ENCODE results near the gene DCAF5. TPM values are rescaled to one million over a fixed set of nuclear protein-coding genes. Genes with fewer than 3 reads are reported as not detected.
A peak's percentile ranks its signal among the peaks of the same experiment; 100 is the strongest.

Gene DCAF5
- total RNA-seq, 1 donor, result 38.7 TPM

DNA sequence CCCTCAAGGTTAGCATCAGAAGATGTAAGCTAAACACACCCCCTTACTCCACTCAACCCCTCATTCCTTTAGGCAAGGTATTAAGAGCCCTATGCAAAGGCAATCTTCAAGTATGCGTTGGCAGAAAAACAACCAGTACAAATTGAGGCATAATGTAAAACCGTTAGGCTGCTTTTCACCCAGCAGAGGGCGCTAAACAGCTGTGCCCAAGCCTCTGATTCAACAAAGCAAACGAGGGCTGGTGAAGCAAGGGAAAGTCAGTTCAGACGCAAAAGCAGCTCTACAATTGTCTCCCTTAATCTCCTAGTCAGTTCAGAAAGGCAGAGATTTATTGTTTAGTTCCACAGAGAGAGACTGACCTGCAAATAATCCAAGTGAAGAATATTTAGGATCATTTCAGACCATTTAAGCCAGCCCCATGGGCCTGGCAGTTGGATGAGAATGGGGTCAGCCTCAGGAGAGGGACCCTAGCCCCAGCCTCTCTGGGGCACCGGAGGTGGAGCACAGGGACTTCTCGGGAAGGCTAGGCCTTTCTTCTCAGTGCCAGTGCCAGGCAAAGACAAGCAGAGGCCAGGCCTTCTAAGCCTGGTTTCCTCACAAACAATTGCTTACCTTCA is 23.5 kb downstream of the DCAF5 start:
- TF ChIP-seq, protein P1, sequence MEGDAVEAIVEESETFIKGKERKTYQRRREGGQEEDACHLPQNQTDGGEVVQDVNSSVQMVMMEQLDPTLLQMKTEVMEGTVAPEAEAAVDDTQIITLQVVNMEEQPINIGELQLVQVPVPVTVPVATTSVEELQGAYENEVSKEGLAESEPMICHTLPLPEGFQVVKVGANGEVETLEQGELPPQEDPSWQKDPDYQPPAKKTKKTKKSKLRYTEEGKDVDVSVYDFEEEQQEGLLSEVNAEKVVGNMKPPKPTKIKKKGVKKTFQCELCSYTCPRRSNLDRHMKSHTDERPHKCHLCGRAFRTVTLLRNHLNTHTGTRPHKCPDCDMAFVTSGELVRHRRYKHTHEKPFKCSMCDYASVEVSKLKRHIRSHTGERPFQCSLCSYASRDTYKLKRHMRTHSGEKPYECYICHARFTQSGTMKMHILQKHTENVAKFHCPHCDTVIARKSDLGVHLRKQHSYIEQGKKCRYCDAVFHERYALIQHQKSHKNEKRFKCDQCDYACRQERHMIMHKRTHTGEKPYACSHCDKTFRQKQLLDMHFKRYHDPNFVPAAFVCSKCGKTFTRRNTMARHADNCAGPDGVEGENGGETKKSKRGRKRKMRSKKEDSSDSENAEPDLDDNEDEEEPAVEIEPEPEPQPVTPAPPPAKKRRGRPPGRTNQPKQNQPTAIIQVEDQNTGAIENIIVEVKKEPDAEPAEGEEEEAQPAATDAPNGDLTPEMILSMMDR (IDR thresholded peaks at IDR 0.05; ENCODE audit: extremely low read depth, low read depth, low read length), result peak; percentile 99
- DNase-seq (ENCODE audit: insufficient read length, low spot score, missing footprints), result peak; percentile 48
- H3K27me3 ChIP-seq (ENCODE audit: insufficient read depth, low read length), result no peaks in the 10 kb centered on the region
- H3K4me3 ChIP-seq (ENCODE audit: insufficient read depth, low read length), result no peak overlapping the region
- peaks cover 46% of the 10 kb centered on the region for H3K4me1 ChIP-seq (ENCODE audit: insufficient read depth, low read length)
- H3K4me2 ChIP-seq (ENCODE audit: insufficient read depth, low read length), result peak overlapping the region; percentile 28
- peaks cover 74% of the 10 kb centered on the region for H4K20me1 ChIP-seq (ENCODE audit: insufficient read depth, low read length)
- peaks cover 89% of the 10 kb centered on the region for H3K79me2 ChIP-seq (ENCODE audit: insufficient read depth, low read length)
- H3K27ac ChIP-seq (ENCODE audit: low read depth, low read length), result peak overlapping the region; percentile 44
- H3K36me3 ChIP-seq (ENCODE audit: insufficient read depth, low read length), result no peaks in the 10 kb centered on the region
- no peak overlapping the region for H2AFZ ChIP-seq (ENCODE audit: low read length)
- H3K9me3 ChIP-seq (ENCODE audit: low read depth, low read length), result no peaks in the 10 kb centered on the region

DNA sequence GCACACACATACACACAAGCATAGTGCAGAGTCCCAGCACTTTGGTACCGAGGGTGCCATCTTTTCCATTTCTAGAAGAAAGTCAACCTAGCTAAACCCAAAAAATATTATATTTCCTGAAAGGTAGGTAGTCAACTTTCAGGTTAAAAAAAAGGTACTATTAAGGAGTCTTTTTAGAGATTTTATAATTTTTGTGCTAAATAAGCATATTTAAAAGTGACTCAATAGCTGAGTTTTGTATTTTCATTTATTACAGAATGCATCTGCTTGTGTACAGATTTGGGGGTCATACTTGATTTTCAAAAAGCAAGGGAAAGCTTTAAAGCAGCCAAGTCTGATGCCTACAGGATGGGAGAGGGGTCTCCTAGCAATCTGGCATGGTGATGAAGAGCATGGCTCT is 34.6 kb downstream of the DCAF5 start:
- no peaks in the 10 kb centered on the region for H3K27me3 ChIP-seq (ENCODE audit: insufficient read depth, low read length)
- no peak overlapping the region for H2AFZ ChIP-seq (ENCODE audit: low read length)
- no peak overlapping the region for H3K4me2 ChIP-seq (ENCODE audit: insufficient read depth, low read length)
- no peak overlapping the region for H3K4me3 ChIP-seq (ENCODE audit: insufficient read depth, low read length)
- H4K20me1 ChIP-seq (ENCODE audit: insufficient read depth, low read length), result peaks cover 46% of the 10 kb centered on the region
- H3K36me3 ChIP-seq (ENCODE audit: insufficient read depth, low read length), result peaks cover 57% of the 10 kb centered on the region
- no peak overlapping the region for H3K27ac ChIP-seq (ENCODE audit: low read depth, low read length)
- peaks cover 34% of the 10 kb centered on the region for H3K79me2 ChIP-seq (ENCODE audit: insufficient read depth, low read length)
- H3K4me1 ChIP-seq (ENCODE audit: insufficient read depth, low read length), result no peaks in the 10 kb centered on the region
- TF ChIP-seq, protein P1 (IDR thresholded peaks at IDR 0.05; ENCODE audit: extremely low read depth, low read depth, low read length), result no peak
- no peaks in the 10 kb centered on the region for H3K9me3 ChIP-seq (ENCODE audit: low read depth, low read length)
- no peak for DNase-seq (ENCODE audit: insufficient read length, low spot score, missing footprints)

DNA sequence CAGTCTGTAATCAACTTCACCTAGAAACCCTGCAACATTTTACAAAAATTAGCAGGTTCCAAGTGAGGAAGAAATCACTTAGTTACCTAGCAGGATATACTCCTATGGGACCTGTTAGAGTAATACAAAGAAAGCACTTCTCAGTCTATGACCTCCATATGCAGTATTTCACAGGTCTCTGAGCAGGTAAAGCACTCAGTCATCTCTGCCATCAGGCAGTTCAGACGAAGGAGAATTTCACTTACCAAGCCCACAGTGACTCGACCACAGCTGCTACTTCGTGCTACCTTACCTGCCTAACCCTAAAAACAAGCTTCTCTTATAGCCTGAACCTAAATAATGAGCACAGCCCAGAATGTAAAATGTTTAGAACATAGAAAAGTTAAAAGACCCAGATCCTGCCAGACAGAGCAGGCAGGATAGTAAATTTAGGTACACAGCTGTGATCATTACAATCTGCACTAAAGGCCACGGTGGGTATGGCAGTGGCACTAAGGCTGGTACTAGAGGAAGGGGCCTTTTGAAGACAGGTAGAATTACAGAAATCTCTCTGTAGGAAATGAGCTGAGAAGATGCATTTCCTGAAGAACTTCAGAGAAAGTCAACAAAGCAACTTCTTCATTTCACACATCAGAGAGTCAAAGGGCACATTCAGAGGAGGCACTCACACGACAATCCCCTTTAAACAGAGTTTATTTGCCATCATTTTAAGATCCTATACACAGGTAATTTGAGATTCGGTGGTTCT is 35.7 kb downstream of the DCAF5 start:
- no peak for DNase-seq (ENCODE audit: insufficient read length, low spot score, missing footprints)
- Histone ChIP-seq H3K27me3 (ENCODE audit: insufficient read depth, low read length) (no peaks in the 10 kb centered on the region), H3K4me3 (ENCODE audit: insufficient read depth, low read length) (no peak overlapping the region), H3K79me2 (ENCODE audit: insufficient read depth, low read length) (peaks cover 23% of the 10 kb centered on the region), H2AFZ (ENCODE audit: low read length) (no peak overlapping the region), H3K36me3 (ENCODE audit: insufficient read depth, low read length) (peaks cover 65% of the 10 kb centered on the region), H4K20me1 (ENCODE audit: insufficient read depth, low read length) (peaks cover 41% of the 10 kb centered on the region), H3K27ac (ENCODE audit: low read depth, low read length) (no peak overlapping the region), H3K9me3 (ENCODE audit: low read depth, low read length) (no peaks in the 10 kb centered on the region), H3K4me2 (ENCODE audit: insufficient read depth, low read length) (no peak overlapping the region), H3K4me1 (ENCODE audit: insufficient read depth, low read length) (no peaks in the 10 kb centered on the region)
- TF ChIP-seq, protein P1 (IDR thresholded peaks at IDR 0.05; ENCODE audit: extremely low read depth, low read depth, low read length), result no peak

DNA sequence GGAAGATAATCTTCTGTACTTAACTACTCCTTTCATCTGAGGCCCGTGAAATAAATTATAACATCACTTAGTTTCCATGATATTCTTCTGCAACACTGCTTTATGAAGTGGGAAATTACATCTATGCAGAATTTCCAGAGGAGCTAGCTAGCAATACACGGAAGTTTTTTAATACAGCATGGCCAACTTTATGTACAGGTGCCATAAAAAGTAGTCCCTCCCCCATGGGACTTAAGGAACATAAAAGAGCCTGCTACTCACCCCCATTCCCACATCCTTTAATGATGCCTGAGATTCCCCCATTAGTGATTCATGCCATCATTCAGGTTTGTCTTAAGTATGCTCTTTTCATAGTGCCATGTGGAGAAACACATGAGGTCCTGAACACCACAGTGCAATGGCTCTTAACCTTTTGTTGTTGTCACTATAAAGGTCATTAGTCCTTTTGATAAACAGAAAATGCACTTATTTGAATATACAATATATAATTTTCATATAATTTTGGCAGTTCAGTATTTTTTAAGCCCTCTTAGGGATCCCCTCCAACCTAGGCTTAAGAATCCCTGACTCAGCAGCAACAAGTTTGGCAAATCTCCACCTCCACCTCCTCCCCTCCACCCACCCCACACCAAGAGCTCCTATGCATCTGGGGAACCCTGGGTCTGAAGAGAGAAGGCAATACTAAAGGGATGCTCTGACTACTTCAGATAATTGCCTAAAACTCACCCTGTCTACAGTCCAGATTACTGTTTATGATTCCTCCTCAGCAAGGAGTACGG is 37.3 kb downstream of the DCAF5 start:
- DNase-seq (ENCODE audit: insufficient read length, low spot score, missing footprints), result no peak
- TF ChIP-seq, protein P1 (IDR thresholded peaks at IDR 0.05; ENCODE audit: extremely low read depth, low read depth, low read length), result no peak
- Histone ChIP-seq H3K79me2 (ENCODE audit: insufficient read depth, low read length) (peaks cover 7% of the 10 kb centered on the region), H2AFZ (ENCODE audit: low read length) (no peak overlapping the region), H3K36me3 (ENCODE audit: insufficient read depth, low read length) (peaks cover 67% of the 10 kb centered on the region), H3K27ac (ENCODE audit: low read depth, low read length) (no peak overlapping the region), H3K9me3 (ENCODE audit: low read depth, low read length) (no peaks in the 10 kb centered on the region), H3K4me3 (ENCODE audit: insufficient read depth, low read length) (no peak overlapping the region), H3K27me3 (ENCODE audit: insufficient read depth, low read length) (no peaks in the 10 kb centered on the region), H4K20me1 (ENCODE audit: insufficient read depth, low read length) (peaks cover 30% of the 10 kb centered on the region), H3K4me1 (ENCODE audit: insufficient read depth, low read length) (no peaks in the 10 kb centered on the region), H3K4me2 (ENCODE audit: insufficient read depth, low read length) (no peak overlapping the region)
